GM23338 (cell line): ENCODE results near the gene MYBL2. TPM values are rescaled to one million over a fixed set of nuclear protein-coding genes. Genes with fewer than 3 reads are reported as not detected.

Experiments
- ATAC-seq: fragments of 200-7000 bp; cut with Tn5 transposase; 3 replicates; pipeline ENCODE4 v1.9.1; 2020
- DNase-seq: peaks from one replicate; pipeline ENCODE4 v3.0.0-alpha.2; 2015; ENCODE audit warnings: low spot score
- H2AFZ ChIP-seq: fragments of 200-600 bp; sonication (generic); 2 replicates; pipeline ENCODE4 v1.8.0; 2016; ENCODE audit warnings: antibody characterized with exemption, mild to moderate bottlenecking, moderate library complexity
- H3F3A ChIP-seq: fragments of 200-600 bp; sonication (generic); replicated peaks from 2 replicates; pipeline ENCODE4 v1.8.0; 2017; ENCODE audit warnings: antibody characterized with exemption, mixed run types, low read depth
- H3K27ac ChIP-seq: fragments of 200-600 bp; sonication (generic); 2 replicates; pipeline ENCODE4 v1.6.1; 2016; ENCODE audit warnings: low read depth
- H3K27me3 ChIP-seq: fragments of 200-600 bp; sonication (generic); 2 replicates; pipeline ENCODE4 v1.8.0; 2016; ENCODE audit warnings: mild to moderate bottlenecking, mixed run types, moderate library complexity; ENCODE audit not compliant: insufficient read depth
- H3K36me3 ChIP-seq: fragments of 200-600 bp; sonication (generic); 2 replicates; pipeline ENCODE4 v1.8.0; 2016; ENCODE audit warnings: mild to moderate bottlenecking; ENCODE audit not compliant: insufficient read depth
- H3K4me1 ChIP-seq: fragments of 200-600 bp; sonication (generic); 2 replicates; pipeline ENCODE4 v1.8.0; 2016; ENCODE audit warnings: mild to moderate bottlenecking, moderate library complexity; ENCODE audit not compliant: insufficient read depth
- H3K4me2 ChIP-seq: fragments of 200-600 bp; sonication (generic); 2 replicates; pipeline ENCODE4 v1.7.1; 2017; ENCODE audit warnings: mixed run types
- H3K4me3 ChIP-seq: fragments of 200-600 bp; sonication (generic); 2 replicates; pipeline ENCODE4 v1.6.1; 2016; ENCODE audit warnings: mixed run types
- H3K79me2 ChIP-seq: fragments of 200-600 bp; sonication (generic); replicated peaks from 2 replicates; pipeline ENCODE4 v1.8.0; 2017; ENCODE audit warnings: mild to moderate bottlenecking; ENCODE audit not compliant: insufficient read depth
- H3K9me2 ChIP-seq: fragments of 200-600 bp; sonication (generic); 2 replicates; pipeline ENCODE4 v1.8.0; 2017; ENCODE audit not compliant: insufficient read depth
- H4K20me1 ChIP-seq: fragments of 200-600 bp; sonication (generic); replicated peaks from 2 replicates; pipeline ENCODE4 v1.8.0; 2017; ENCODE audit warnings: mild to moderate bottlenecking; ENCODE audit not compliant: insufficient read depth
- H3K27ac Mint-ChIP-seq: 2 replicates; pipeline ENCODE4 v1.8.0; 2020; ENCODE audit warnings: inconsistent platforms, mild to moderate bottlenecking, moderate library complexity, mixed read lengths
- H3K27me3 Mint-ChIP-seq: 3 replicates; pipeline ENCODE4 v1.8.0; 2022; ENCODE audit warnings: low read depth, mild to moderate bottlenecking, moderate library complexity, mixed read lengths, inconsistent platforms; ENCODE audit not compliant: insufficient read depth, poor library complexity
- H3K36me3 Mint-ChIP-seq: 3 replicates; pipeline ENCODE4 v1.8.0; 2021; ENCODE audit warnings: low read depth, mild to moderate bottlenecking, inconsistent platforms, moderate library complexity, mixed read lengths
- H3K4me1 Mint-ChIP-seq: 3 replicates; pipeline ENCODE4 v1.8.0; 2020; ENCODE audit warnings: mild to moderate bottlenecking, inconsistent platforms, mixed read lengths
- H3K4me3 Mint-ChIP-seq: 3 replicates; pipeline ENCODE4 v1.8.0; 2021; ENCODE audit warnings: moderate library complexity, mild to moderate bottlenecking, inconsistent platforms, mixed read lengths
- H3K9me3 Mint-ChIP-seq: 3 replicates; pipeline ENCODE4 v1.8.0; 2020; ENCODE audit warnings: moderate library complexity, mild to moderate bottlenecking, inconsistent platforms, mixed read lengths
- POLR2AphosphoS5 ChIP-seq: IDR thresholded peaks from 2 replicates; pipeline ENCODE4 v1.6.1; 2016; ENCODE audit warnings: antibody characterized with exemption, low read depth
- ZNF331 ChIP-seq: fragments of 250-450 bp; sonication (Bioruptor Pico); IDR thresholded peaks from 2 replicates; pipeline ENCODE4 v1.5.0; 2020; ENCODE audit warnings: low read depth, mild to moderate bottlenecking, moderate library complexity
- long read RNA-seq: library from polyadenylated mRNA; unstranded; transcript quantifications from one replicate; pipeline ENCODE4 v2.0.0, GENCODE V29; 2020; ENCODE audit not compliant: unreplicated experiment
- polyA plus RNA-seq: library from polyadenylated mRNA; unstranded; fragments of >200 nt; fragmentation: Nextera tagmentation; extraction: Ambion mirVana; gene quantifications from 2 replicates; pipeline ENCODE4 v1.2.1, GENCODE V29; 2016
- total RNA-seq: library from RNA; depleted of rRNA; stranded (reverse); fragments of >200 nt; shearing (Covaris generic); gene quantifications from 2 replicates; pipeline ENCODE4 v1.2.3, GENCODE V29; 2014; rRNA removed
- TF ChIP-seq, protein P1 (sequence below): fragments of 250-450 bp; sonication (Bioruptor Pico); IDR thresholded peaks from 2 replicates; pipeline ENCODE4 v1.5.0; 2020; ENCODE audit warnings: mild to moderate bottlenecking, moderate library complexity

Gene MYBL2
- 95.3 and 131 TPM in 2 replicates for total RNA-seq
- polyA plus RNA-seq, result 71.7 and 72.3 TPM in 2 replicates
- long read RNA-seq, partial matches to known transcripts, result 14 of 19 reads
- long read RNA-seq, other reads (novel, unspliced or antisense), result 1 of 19 reads

DNA sequence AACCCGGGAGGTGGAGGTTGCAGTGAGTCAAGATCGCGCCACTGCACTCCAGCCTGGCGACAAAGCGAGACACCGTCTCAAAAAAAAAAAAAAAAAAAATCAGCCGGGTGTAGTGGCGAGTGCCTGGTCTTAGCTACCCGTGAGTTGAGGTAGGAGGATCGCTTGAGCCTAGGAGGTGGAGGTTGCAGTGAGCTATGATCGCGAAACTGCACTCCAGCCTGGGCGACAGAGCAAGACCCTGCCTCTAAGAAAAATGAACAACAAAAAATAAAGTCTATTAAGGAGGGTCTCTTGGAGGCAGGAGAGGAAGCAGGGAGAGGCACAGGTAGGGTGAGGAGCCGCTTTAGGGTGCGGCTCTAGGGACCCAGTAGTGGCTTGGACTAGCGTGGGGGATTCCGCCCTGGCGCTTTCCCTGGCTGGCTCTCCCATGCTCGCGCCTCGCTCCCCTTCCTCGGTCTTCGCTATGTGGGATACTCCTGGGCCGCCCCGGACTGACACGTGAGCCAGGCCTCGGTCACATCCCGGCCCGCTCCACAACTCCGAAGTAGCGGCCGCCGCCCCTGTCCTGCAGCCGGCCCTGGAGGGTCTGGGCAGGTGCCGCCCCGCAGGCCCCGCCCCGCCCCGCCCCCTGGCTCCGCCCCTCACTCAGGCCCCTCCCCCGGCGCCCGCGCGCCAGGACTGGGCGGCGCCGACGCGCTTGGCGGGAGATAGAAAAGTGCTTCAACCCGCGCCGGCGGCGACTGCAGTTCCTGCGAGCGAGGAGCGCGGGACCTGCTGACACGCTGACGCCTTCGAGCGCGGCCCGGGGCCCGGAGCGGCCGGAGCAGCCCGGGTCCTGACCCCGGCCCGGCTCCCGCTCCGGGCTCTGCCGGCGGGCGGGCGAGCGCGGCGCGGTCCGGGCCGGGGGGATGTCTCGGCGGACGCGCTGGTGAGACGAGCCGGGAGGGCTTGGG is at the start of gene MYBL2:
MYBL2 (plus strand) TSS at position 739 of the 953 bp plus-strand sequence; CDS start at position 909, 170 bp downstream.
- H3K9me3 Mint-ChIP-seq, result no peaks in the 10 kb centered on the region
- H2AFZ ChIP-seq, result peak within 1 kb of the TSS; percentile 99
- H3K27ac Mint-ChIP-seq, result peak within 1 kb of the TSS; percentile 94
- H3K36me3 ChIP-seq, result no peaks in the 10 kb centered on the region
- no peaks in the 10 kb centered on the region for H3K4me1 ChIP-seq
- H3K4me3 ChIP-seq, result peak within 1 kb of the TSS; percentile 91
- H3K4me2 ChIP-seq, result peak within 1 kb of the TSS; percentile 96
- peaks cover 9% of the 10 kb centered on the region; the same call in 1 of the 2 replicates for H4K20me1 ChIP-seq
- H3K27ac ChIP-seq, result peak within 1 kb of the TSS; percentile 45; the same call in 1 of the 2 replicates
- H3K27me3 ChIP-seq, result peaks cover 11% of the 10 kb centered on the region
- peak; percentile 86 for ATAC-seq
- peaks cover 6% of the 10 kb centered on the region; the same call in 2 of the 3 replicates for H3K4me1 Mint-ChIP-seq
- TF ChIP-seq ZNF331 (no peak), POLR2AphosphoS5 (peak; percentile 70)
- no peaks in the 10 kb centered on the region for H3K9me2 ChIP-seq
- peaks cover 17% of the 10 kb centered on the region for H3K36me3 Mint-ChIP-seq
- peak; percentile 84 for DNase-seq
- H3K27me3 Mint-ChIP-seq, result peaks cover 21% of the 10 kb centered on the region
- H3K4me3 Mint-ChIP-seq, result peak within 1 kb of the TSS; percentile 93
- peaks cover 42% of the 10 kb centered on the region for H3K79me2 ChIP-seq
- no peaks in the 10 kb centered on the region for H3F3A ChIP-seq

GRCh38 chr20:43631598-43631997 is 35.3 kb upstream of the MYBL2 start:
- Histone ChIP-seq H3K79me2 (no peaks in the 10 kb centered on the region), H3K27ac (no peak overlapping the region), H4K20me1 (no peaks in the 10 kb centered on the region), H2AFZ (no peak overlapping the region), H3K36me3 (no peaks in the 10 kb centered on the region; the same call in 1 of the 2 replicates), H3K27me3 (no peaks in the 10 kb centered on the region), H3K4me2 (no peak overlapping the region), H3K4me3 (no peak overlapping the region), H3F3A (no peaks in the 10 kb centered on the region), H3K4me1 (no peaks in the 10 kb centered on the region), H3K9me2 (no peaks in the 10 kb centered on the region)
- Mint-ChIP-seq H3K4me3 (no peak overlapping the region), H3K36me3 (peaks cover 26% of the 10 kb centered on the region), H3K27me3 (no peaks in the 10 kb centered on the region), H3K4me1 (no peaks in the 10 kb centered on the region), H3K27ac (no peak overlapping the region), H3K9me3 (no peaks in the 10 kb centered on the region)
- ATAC-seq (no peak), DNase-seq (no peak)
- TF ChIP-seq, protein P1, sequence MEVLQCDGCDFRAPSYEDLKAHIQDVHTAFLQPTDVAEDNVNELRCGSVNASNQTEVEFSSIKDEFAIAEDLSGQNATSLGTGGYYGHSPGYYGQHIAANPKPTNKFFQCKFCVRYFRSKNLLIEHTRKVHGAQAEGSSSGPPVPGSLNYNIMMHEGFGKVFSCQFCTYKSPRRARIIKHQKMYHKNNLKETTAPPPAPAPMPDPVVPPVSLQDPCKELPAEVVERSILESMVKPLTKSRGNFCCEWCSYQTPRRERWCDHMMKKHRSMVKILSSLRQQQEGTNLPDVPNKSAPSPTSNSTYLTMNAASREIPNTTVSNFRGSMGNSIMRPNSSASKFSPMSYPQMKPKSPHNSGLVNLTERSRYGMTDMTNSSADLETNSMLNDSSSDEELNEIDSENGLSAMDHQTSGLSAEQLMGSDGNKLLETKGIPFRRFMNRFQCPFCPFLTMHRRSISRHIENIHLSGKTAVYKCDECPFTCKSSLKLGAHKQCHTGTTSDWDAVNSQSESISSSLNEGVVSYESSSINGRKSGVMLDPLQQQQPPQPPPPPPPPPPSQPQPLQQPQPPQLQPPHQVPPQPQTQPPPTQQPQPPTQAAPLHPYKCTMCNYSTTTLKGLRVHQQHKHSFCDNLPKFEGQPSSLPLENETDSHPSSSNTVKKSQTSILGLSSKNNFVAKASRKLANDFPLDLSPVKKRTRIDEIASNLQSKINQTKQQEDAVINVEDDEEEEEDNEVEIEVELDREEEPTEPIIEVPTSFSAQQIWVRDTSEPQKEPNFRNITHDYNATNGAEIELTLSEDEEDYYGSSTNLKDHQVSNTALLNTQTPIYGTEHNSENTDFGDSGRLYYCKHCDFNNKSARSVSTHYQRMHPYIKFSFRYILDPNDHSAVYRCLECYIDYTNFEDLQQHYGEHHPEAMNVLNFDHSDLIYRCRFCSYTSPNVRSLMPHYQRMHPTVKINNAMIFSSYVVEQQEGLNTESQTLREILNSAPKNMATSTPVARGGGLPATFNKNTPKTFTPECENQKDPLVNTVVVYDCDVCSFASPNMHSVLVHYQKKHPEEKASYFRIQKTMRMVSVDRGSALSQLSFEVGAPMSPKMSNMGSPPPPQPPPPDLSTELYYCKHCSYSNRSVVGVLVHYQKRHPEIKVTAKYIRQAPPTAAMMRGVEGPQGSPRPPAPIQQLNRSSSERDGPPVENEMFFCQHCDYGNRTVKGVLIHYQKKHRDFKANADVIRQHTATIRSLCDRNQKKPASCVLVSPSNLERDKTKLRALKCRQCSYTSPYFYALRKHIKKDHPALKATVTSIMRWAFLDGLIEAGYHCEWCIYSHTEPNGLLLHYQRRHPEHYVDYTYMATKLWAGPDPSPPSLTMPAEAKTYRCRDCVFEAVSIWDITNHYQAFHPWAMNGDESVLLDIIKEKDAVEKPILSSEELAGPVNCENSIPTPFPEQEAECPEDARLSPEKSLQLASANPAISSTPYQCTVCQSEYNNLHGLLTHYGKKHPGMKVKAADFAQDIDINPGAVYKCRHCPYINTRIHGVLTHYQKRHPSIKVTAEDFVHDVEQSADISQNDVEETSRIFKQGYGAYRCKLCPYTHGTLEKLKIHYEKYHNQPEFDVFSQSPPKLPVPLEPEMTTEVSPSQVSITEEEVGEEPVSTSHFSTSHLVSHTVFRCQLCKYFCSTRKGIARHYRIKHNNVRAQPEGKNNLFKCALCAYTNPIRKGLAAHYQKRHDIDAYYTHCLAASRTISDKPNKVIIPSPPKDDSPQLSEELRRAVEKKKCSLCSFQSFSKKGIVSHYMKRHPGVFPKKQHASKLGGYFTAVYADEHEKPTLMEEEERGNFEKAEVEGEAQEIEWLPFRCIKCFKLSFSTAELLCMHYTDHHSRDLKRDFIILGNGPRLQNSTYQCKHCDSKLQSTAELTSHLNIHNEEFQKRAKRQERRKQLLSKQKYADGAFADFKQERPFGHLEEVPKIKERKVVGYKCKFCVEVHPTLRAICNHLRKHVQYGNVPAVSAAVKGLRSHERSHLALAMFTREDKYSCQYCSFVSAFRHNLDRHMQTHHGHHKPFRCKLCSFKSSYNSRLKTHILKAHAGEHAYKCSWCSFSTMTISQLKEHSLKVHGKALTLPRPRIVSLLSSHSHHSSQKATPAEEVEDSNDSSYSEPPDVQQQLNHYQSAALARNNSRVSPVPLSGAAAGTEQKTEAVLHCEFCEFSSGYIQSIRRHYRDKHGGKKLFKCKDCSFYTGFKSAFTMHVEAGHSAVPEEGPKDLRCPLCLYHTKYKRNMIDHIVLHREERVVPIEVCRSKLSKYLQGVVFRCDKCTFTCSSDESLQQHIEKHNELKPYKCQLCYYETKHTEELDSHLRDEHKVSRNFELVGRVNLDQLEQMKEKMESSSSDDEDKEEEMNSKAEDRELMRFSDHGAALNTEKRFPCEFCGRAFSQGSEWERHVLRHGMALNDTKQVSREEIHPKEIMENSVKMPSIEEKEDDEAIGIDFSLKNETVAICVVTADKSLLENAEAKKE (CRISPR knock-in tag), result no peak
